ENCODE data around the gene NTNG1. TPM values are rescaled to one million over a fixed set of nuclear protein-coding genes. Genes with fewer than 3 reads are reported as not detected.

Gene NTNG1
- total RNA-seq, 1 experiment from 2014 or later: 1.5 TPM

- Mint-ChIP-seq H3K9me3 (no peaks in the 10 kb centered on the region), H3K36me3 (ENCODE audit: insufficient read depth in 1 of 3, low read depth in 3 of 3) (peaks cover 0 to 2% (median 0%) of the 10 kb centered on the region in 3 experiments; a peak in 1 of 7 replicates), H3K27me3 (ENCODE audit: low read depth) (no peaks in the 10 kb centered on the region), H3K27ac (no peak overlapping the region), H3K4me3 (no peak overlapping the region), H3K4me1 (peaks cover 49 to 51% of the 10 kb centered on the region in 2 experiments)
- H2BK15ac ChIP-seq (ENCODE audit: low read depth, low read length): no peak overlapping the region
- H3K9me3 ChIP-seq (ENCODE audit: control insufficient read depth, low read depth, low read length): no peaks in the 10 kb centered on the region
- no peak overlapping the region for H3K4ac ChIP-seq (ENCODE audit: low read depth, low read length)
- H3K14ac ChIP-seq (ENCODE audit: insufficient read depth, low read length): no peak overlapping the region
- H3T11ph ChIP-seq (ENCODE audit: low read length): no peak overlapping the region
- no peaks in the 10 kb centered on the region for H3K23me2 ChIP-seq (ENCODE audit: insufficient read length, low read depth, low read length, poor library complexity, severe bottlenecking)
- H4K91ac ChIP-seq (ENCODE audit: insufficient read length, low read depth, low read length): no peak overlapping the region
- no peaks in the 10 kb centered on the region for H3K79me2 ChIP-seq (ENCODE audit: insufficient read depth, low read length)
- no peak overlapping the region for H2BK5ac ChIP-seq (ENCODE audit: insufficient read length, low read length)
- H3K4me2 ChIP-seq (ENCODE audit: insufficient read depth, insufficient read length, low read length): no peak overlapping the region
- no peak overlapping the region for H2BK20ac ChIP-seq (ENCODE audit: low read depth, low read length, poor library complexity, severe bottlenecking)
- no peak overlapping the region for H4K8ac ChIP-seq (replicated peaks; ENCODE audit: insufficient read length, low read depth, low read length)
- H3K79me1 ChIP-seq (ENCODE audit: insufficient read depth, low read depth, low read length, poor library complexity, severe bottlenecking): no peaks in the 10 kb centered on the region
- no peak overlapping the region for H2BK12ac ChIP-seq (ENCODE audit: insufficient read length, low read depth, low read length)
- no CpG with 5 or more reads among the region's 2 CpGs for WGBS (ENCODE audit: extremely low coverage, insufficient read length, low lambda C conversion rate)
- H3K27me3 ChIP-seq (ENCODE audit: insufficient read depth, low read length): no peaks in the 10 kb centered on the region
- no peak for DNase-seq
- no peak overlapping the region for H2BK120ac ChIP-seq (ENCODE audit: low read depth, low read length, poor library complexity, severe bottlenecking)
- TF ChIP-seq CTCF (conservative IDR thresholded peaks at IDR 0.05): no peak
- peaks cover 11% of the 10 kb centered on the region for H3K4me1 ChIP-seq (ENCODE audit: insufficient read depth, low read length)
- no peaks in the 10 kb centered on the region for H4K20me1 ChIP-seq (ENCODE audit: control insufficient read depth, insufficient read depth, insufficient read length)
- no peak overlapping the region for H4K5ac ChIP-seq (ENCODE audit: insufficient read length, low read depth, low read length)
- H3K23ac ChIP-seq (ENCODE audit: insufficient read length, low read depth, low read length): no peak overlapping the region
- H3K9ac ChIP-seq (ENCODE audit: extremely low read depth, insufficient read length, low read length): no peak overlapping the region
- no peak overlapping the region for H2AFZ ChIP-seq (ENCODE audit: low read length)
- H3K18ac ChIP-seq (ENCODE audit: insufficient read length, low read depth, low read length): no peak overlapping the region
- no peak overlapping the region for H2AK5ac ChIP-seq (ENCODE audit: insufficient read length, low read length)
- H3K56ac ChIP-seq (ENCODE audit: insufficient read length, low read depth, low read length): no peak overlapping the region
- H3K27ac ChIP-seq (ENCODE audit: insufficient read length, low read depth, low read length): no peak overlapping the region
Observed at GRCh38 chr1:107252271-107252670, 111.4 kb downstream of the NTNG1 start.
